ENCODE data around the gene CRTC2.

Gene CRTC2

GRCh38 chr1:153976819-153977249 is 18.4 kb upstream of the CRTC2 start:
- no peak for DNase-seq (ENCODE audit: low read depth in 2 of 3, low spot score in 1 of 3)

DNA sequence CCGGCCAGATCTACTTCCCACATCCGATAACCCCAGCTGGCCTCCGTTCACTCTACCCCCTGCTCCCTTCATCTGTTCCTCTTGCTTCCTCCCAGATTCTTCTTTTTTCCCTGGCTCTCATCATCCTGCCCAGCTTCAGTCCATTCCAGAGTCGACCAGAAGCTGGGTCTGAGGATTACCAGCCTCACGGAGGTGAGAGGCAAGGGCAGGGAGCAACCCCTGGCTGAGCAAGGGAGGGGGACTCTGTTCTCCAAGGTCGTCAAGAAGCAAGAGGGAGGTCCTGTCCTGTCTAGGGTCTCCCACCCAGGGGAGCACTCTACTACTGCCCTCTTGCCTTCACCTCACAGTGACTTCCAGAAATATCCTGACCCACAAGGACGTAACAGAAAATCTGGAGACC is 15.1 kb upstream of the CRTC2 start:
- no peak for DNase-seq (ENCODE audit: low read depth in 2 of 3, low spot score in 1 of 3)

DNA sequence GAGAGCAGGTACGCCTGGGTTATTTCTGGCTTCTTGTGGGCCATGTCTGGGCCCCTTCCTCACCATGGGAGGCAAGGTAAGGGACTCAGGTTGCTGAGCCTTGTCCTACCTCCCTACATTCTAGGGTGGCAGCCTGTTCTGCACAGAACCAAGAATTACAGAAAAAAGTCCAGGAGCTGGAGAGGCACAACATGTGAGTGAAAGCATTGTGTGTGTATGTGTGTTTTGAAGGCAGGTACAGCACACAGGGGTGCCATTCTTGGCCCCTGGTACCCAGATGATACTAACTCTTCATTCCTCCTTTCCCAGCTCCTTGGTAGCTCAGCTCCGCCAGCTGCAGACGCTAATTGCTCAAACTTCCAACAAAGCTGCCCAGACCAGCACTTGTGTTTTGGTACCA is 14.7 kb upstream of the CRTC2 start:
- no peak for DNase-seq (ENCODE audit: low read depth in 2 of 3, low spot score in 1 of 3)

GRCh38 chr1:153970346-153970745 is 11.9 kb upstream of the CRTC2 start:
- no peak for DNase-seq (ENCODE audit: low read depth in 2 of 3, low spot score in 1 of 3)

GRCh38 chr1:153968972-153969371 is 10.6 kb upstream of the CRTC2 start:
- DNase-seq (ENCODE audit: low read depth in 2 of 3, low spot score in 1 of 3), result no peak

- DNase-seq (ENCODE audit: low read depth in 2 of 3, low spot score in 1 of 3), result no peak
Measured at GRCh38 chr1:153968408-153968807, 10.0 kb upstream of the CRTC2 start.

DNA sequence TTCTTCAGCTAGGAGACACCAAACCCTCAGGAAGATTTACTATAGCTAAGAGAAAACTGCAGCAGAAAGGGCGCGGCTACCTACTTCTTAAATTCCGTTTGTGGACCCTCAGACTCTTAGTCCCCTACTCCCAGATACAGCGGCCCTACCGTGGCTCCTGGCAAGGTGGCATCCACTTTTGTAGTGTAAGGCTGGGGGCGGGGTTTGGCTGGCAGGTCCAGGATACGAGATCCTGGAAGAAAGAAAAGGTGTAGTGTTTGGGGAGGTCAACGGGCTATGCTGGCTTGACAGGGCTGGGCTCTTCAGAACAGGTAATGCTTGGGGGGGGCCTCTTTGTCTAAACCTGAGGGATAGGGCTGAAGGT is 9.6 kb upstream of the CRTC2 start:
- DNase-seq (ENCODE audit: low read depth in 2 of 3, low spot score in 1 of 3), result no peak

DNA sequence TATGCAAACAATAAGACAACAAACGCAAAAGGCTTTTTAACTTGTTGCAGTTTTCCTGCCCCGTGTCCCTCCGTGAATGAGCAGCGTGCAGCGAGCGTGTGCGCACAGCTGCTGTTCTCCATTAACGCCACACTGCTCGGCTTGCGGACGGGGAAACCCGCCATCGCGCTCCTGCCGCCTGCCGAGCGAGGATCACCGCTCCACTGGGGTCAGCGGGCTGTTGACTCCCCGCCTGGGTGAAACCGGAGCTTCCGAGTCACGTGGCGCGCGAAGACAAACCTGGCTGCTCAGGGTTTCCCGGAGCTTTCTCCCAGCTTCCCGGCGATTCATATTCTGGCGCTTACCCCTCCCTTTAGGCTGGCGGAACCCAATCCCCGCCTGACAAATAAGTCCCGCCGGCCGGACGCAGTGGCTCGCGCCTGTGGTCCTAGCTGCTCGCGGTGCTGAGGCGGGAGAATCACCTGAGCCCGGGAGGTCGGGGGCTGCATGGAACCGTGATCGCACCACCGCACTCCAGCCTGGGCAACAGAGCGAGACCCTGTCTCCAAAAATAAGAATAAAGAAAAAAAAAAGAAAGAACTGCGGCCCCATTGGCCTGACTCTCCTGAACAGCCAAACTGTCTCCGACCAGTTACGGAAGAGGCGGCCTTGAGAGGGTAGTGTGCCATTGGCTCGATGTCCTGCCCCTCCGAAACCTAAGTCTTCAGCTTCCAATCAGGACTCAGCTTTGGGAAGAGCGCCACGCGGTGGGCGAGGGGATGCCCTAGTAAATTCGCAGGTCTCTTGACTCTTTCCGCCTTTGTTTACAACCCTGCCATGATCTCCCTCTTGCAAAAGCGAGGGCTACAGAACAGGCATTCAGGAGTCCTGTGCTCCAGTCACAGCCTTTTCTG is 8.9 kb upstream of the CRTC2 start, which contains the start of gene CREB3L4:
CREB3L4 (plus strand) TSS at position 796 of the 893 bp plus-strand sequence. CDS start 624 bp downstream, outside the sequence.
- peak; percentile 54 to 75 (median 68) for DNase-seq (ENCODE audit: low read depth in 2 of 3, low spot score in 1 of 3)

DNA sequence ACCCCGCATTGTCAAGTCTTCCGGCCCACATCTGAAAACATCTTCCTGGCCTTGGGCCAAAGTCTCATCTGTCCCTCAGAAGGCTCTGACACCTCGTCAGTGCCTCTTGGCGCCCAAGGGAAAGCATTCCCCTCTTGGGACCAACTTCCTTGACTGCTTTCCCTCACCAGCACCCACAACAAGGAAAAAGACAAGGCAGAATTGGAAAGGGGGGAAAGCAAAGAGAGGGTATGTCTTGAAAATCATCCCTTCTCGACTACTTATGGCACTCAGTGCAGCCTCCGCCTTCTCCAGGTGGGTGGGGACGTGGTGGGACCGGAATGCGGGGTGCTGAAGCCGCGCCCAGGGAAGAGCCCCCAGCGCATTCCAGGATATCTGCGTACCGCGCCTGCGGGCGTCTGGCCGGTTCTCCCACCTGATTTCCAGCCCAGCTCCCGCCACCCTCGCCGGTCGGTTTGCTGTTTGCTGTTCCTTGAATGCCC is 5.5 kb upstream of the CRTC2 start:
- no peak for DNase-seq (ENCODE audit: low read depth in 2 of 3, low spot score in 1 of 3)

GRCh38 chr1:153963030-153963849 is 4.8 kb upstream of the CRTC2 start, which contains the start of gene SLC39A1:
SLC39A1 (minus strand) TSS chr1:153963537; CDS start chr1:153962715, 822 bp downstream.
- peak; percentile 89 to 97 (median 96) for DNase-seq (ENCODE audit: low read depth in 2 of 3, low spot score in 1 of 3)

DNA sequence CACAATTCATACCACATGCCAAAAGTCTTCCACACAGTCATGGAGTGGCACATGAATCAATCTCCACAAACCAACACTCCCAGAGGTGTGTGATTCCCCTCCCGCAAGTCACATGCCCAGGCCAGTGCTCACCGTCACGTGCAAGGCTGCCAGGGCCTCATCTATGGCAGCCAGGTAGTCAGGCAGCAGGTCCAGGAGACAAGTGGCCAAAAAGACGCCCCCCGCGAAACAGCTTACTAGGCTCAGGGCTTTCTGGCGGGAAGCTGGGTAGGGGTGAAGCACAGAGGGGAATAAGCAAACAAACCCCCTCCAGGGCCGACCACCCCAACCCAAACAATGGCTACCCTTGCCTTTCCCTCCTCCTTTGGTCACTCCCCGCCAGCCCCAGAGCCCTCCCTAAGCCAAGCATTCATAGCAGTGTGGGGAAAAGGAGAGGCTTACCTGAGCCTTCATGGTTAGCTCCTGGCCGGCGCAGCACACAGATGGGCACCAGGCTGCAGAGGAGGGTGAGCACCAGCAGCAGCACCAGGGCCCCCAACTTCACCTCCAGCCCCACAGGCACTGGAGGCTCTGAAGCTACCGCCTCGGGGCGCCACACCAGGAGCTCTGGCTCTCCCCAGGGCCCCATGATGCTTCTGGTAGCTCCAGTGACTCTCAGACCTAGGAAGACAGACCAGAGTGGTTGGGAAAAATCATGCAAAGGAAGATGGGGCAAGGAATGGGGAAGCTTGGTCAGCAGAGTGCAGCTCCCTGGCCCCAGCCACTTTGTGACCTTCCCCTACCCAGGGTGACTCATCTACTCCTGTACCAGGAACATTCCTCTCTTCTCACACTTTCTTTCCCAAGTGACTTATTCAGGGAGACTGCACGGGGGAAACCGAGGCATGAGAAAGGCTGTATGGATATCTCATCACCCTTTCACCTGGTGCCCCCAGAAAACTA is 3.9 kb upstream of the CRTC2 start:
- no peak for DNase-seq (ENCODE audit: low read depth in 2 of 3, low spot score in 1 of 3)

DNA sequence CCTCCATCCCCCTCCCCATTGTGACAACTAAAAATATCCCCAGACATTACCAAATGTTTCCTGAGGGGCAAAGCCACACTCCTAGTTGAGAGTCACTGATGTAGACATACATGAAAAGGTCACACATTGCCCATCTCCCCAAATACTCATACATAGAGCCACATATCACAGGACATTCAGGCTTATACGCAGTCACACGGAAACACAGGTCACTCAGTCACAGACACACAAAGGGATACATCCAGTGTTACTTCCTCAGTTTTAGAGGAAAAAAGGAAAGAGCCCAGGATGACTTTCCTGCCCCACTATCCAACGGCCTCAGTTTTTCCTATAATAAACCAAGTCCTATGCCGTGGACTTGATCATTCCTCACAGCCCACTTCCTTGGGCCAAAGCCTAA is 3.0 kb upstream of the CRTC2 start:
- no peak for DNase-seq (ENCODE audit: low read depth in 2 of 3, low spot score in 1 of 3)

DNA sequence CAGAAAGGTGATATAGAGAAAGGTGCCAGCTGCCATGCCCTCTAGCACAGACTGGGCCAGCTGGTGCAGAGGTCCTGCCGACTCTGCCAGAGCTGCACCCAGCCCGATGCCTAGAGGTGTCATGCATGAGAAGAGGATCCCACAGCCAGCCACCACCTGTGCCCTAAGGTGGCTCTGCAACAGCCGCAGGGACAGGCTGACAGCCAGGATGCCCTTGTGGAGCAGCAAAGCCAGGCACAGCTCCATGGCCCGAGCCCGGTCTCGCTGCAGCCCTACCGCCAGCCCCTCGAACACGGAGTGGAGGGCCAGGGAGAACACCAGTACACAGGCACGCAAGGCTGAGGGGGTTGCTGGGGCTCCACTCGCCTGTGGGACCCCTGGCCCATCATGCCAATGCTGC is 1.8 kb upstream of the CRTC2 start:
- no peak for DNase-seq (ENCODE audit: low read depth in 2 of 3, low spot score in 1 of 3)

GRCh38 chr1:153959454-153959853 is 1.0 kb upstream of the CRTC2 start:
- no peak for DNase-seq (ENCODE audit: low read depth in 2 of 3, low spot score in 1 of 3)

DNA sequence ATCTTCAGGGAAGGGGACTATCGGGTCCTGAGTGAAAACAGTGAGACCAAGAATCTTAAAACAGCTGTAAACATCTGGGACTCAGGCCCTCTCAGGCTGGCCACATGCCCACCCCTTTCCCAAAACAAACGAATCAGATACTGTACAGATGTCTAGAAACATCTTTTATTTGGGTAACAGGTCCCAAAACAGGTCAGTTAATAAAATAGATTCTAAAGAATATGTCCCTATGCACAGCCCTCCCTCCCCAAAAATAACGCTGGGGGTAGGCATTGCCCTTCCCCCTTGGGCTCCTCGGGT is 499 bp upstream of the CRTC2 start:
- no peak for DNase-seq (ENCODE audit: low read depth in 2 of 3, low spot score in 1 of 3)

DNA sequence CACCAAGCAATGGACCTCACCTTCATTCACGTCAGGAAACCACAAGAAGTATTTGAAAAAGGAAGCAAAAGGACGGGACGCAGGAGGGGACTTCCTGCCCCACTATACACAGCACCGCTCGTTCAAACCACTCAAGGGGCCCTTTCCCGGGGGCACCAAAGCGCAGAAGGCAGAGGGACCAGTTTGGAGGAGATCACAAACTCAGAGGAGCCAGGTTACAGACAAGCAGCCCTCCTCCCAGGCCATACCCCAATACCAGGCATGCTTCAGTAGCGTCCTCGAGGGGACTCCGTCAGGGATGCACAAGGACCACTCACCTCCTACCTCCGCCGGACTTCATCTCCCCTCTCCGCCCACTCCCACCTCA is 685 bp downstream of the CRTC2 start:
- DNase-seq (ENCODE audit: low read depth in 2 of 3, low spot score in 1 of 3), result peak in 1 of 3 donors; percentile 22

GRCh38 chr1:153956997-153957715 is 1.3 kb downstream of the CRTC2 start:
- no peak for DNase-seq (ENCODE audit: low read depth in 2 of 3, low spot score in 1 of 3)

- no peak for DNase-seq (ENCODE audit: low read depth in 2 of 3, low spot score in 1 of 3)
Measured at GRCh38 chr1:153954826-153955225, 3.6 kb downstream of the CRTC2 start.

GRCh38 chr1:153953859-153954365 is 4.5 kb downstream of the CRTC2 start:
- DNase-seq (ENCODE audit: low read depth in 2 of 3, low spot score in 1 of 3), result no peak

GRCh38 chr1:153951801-153952200 is 6.6 kb downstream of the CRTC2 start:
- no peak for DNase-seq (ENCODE audit: low read depth in 2 of 3, low spot score in 1 of 3)

All from stimulated activated CD4-positive, alpha-beta T cell treated with anti-CD3 and anti-CD28 coated beads, Interleukin-12 subunit alpha, Interleukin-12 subunit beta, amount 100 ng/mL, for 48 hours (primary cell).